ENCODE data around the gene SNRNP200. TPM values are rescaled to one million over a fixed set of nuclear protein-coding genes. Genes with fewer than 3 reads are reported as not detected.

Gene SNRNP200
- total RNA-seq, 1 donor, result 44.2 TPM

DNA sequence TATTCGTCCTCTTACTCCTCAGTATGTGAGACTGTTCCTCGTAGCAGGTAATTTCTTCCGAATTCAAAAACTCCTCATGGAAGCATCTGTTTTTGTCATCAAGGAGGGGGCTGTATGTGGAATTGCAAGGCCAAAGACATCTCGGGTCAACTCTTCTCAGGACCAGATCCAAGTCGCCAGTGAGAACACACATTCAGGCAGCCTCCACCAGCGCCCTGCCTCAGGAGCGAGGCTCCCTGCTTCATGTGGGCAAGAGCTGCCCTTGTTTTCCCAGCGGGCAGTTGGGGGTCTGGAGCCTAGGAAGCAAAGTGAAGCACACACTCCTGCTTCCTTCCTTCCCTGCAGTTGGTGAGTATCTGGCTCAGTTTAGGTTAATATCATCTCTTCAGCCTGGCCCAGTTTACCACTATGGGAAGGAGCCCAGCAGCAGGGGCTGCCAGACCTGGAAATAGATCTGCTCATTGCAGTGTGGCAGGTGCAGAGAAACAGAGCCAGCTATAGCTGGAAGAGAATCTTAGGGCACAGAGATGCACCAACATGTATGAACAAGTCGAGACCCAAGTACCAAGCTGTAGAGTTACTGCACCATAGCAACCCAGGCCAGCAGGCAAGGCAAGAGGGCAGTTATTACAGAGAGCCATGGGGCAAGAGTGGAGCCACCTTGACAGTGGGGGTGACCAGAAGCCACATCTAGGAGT is 64.9 kb downstream of the SNRNP200 start:
- no peak overlapping the region for H3K4me2 ChIP-seq (ENCODE audit: insufficient read depth, low read length)
- no peaks in the 10 kb centered on the region for H4K20me1 ChIP-seq (ENCODE audit: insufficient read depth, low read length)
- DNase-seq (ENCODE audit: insufficient read length, low spot score, missing footprints), result no peak
- H3K79me2 ChIP-seq (ENCODE audit: insufficient read depth, low read length), result no peaks in the 10 kb centered on the region
- no peak overlapping the region for H3K4me3 ChIP-seq (ENCODE audit: insufficient read depth, low read length)
- H3K36me3 ChIP-seq (ENCODE audit: insufficient read depth, low read length), result no peaks in the 10 kb centered on the region
- no peaks in the 10 kb centered on the region for H3K27me3 ChIP-seq (ENCODE audit: insufficient read depth, low read length)
- H3K9me3 ChIP-seq (ENCODE audit: low read depth, low read length), result no peaks in the 10 kb centered on the region
- no peak overlapping the region for H2AFZ ChIP-seq (ENCODE audit: low read length)
- TF ChIP-seq, protein P1, sequence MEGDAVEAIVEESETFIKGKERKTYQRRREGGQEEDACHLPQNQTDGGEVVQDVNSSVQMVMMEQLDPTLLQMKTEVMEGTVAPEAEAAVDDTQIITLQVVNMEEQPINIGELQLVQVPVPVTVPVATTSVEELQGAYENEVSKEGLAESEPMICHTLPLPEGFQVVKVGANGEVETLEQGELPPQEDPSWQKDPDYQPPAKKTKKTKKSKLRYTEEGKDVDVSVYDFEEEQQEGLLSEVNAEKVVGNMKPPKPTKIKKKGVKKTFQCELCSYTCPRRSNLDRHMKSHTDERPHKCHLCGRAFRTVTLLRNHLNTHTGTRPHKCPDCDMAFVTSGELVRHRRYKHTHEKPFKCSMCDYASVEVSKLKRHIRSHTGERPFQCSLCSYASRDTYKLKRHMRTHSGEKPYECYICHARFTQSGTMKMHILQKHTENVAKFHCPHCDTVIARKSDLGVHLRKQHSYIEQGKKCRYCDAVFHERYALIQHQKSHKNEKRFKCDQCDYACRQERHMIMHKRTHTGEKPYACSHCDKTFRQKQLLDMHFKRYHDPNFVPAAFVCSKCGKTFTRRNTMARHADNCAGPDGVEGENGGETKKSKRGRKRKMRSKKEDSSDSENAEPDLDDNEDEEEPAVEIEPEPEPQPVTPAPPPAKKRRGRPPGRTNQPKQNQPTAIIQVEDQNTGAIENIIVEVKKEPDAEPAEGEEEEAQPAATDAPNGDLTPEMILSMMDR (IDR thresholded peaks at IDR 0.05; ENCODE audit: extremely low read depth, low read depth, low read length), result no peak
- H3K4me1 ChIP-seq (ENCODE audit: insufficient read depth, low read length), result peaks cover 16% of the 10 kb centered on the region
- no peak overlapping the region for H3K27ac ChIP-seq (ENCODE audit: low read depth, low read length)

DNA sequence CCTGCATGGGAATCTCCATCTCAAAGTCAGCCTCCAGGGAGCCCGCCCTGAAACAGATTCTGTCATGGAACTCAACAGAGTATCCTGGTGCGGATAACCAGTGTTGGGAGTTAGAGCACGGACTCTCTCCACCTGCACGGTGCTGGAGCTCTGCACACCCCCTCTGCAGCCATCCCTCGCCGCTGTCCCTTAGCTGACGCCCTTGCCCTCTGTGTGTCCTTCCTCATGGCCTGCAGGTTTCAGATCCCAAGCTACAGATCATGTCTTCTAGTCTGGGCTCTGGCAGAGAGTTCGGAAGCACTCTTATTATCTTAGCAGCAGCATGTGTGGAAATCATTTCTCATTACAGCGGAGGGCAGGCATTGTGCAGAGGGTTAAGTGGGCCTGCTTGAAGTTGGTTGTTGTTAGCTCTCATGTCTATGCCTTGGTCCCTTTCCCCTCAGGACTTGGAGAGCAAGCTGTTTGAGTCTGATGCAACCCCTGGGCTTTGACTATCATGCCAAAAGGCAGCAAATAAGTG is 65.5 kb downstream of the SNRNP200 start:
- H3K79me2 ChIP-seq (ENCODE audit: insufficient read depth, low read length), result no peaks in the 10 kb centered on the region
- H3K27ac ChIP-seq (ENCODE audit: low read depth, low read length), result no peak overlapping the region

DNA sequence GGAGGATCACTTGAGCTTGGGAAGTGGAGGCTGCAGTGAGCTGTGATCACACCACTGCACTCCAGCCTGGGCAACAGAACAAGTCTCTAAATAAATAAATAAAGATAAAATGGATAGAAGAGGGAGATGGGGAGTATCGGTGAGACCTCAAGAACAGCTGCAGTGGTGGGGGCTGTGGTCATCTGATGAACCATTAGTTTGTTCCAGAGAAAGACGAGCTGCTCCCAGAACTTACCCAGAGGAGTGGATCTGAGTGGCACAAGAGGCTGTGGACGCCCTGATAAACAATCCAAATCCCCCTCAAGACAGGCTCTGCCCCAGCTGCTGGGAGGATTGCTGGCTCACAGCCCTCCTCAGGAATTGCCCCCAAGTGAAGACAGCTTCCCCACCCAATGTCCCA is 66.3 kb downstream of the SNRNP200 start:
- TF ChIP-seq, protein P1 (IDR thresholded peaks at IDR 0.05; ENCODE audit: extremely low read depth, low read depth, low read length), result no peak
- peaks cover 16% of the 10 kb centered on the region for H3K4me1 ChIP-seq (ENCODE audit: insufficient read depth, low read length)
- H4K20me1 ChIP-seq (ENCODE audit: insufficient read depth, low read length), result no peaks in the 10 kb centered on the region
- H2AFZ ChIP-seq (ENCODE audit: low read length), result no peak overlapping the region
- no peak overlapping the region for H3K27ac ChIP-seq (ENCODE audit: low read depth, low read length)
- H3K79me2 ChIP-seq (ENCODE audit: insufficient read depth, low read length), result no peaks in the 10 kb centered on the region
- no peaks in the 10 kb centered on the region for H3K27me3 ChIP-seq (ENCODE audit: insufficient read depth, low read length)
- H3K4me2 ChIP-seq (ENCODE audit: insufficient read depth, low read length), result no peak overlapping the region
- H3K4me3 ChIP-seq (ENCODE audit: insufficient read depth, low read length), result no peak overlapping the region
- no peaks in the 10 kb centered on the region for H3K36me3 ChIP-seq (ENCODE audit: insufficient read depth, low read length)
- DNase-seq (ENCODE audit: insufficient read length, low spot score, missing footprints), result no peak
- no peaks in the 10 kb centered on the region for H3K9me3 ChIP-seq (ENCODE audit: low read depth, low read length)

More for the DNA sequence above, 65.5 kb downstream of the SNRNP200 start:
- TF ChIP-seq, protein P1 (IDR thresholded peaks at IDR 0.05; ENCODE audit: extremely low read depth, low read depth, low read length), result no peak
- Histone ChIP-seq H4K20me1 (ENCODE audit: insufficient read depth, low read length) (no peaks in the 10 kb centered on the region), H3K4me1 (ENCODE audit: insufficient read depth, low read length) (peaks cover 16% of the 10 kb centered on the region), H3K27me3 (ENCODE audit: insufficient read depth, low read length) (no peaks in the 10 kb centered on the region), H3K4me3 (ENCODE audit: insufficient read depth, low read length) (no peak overlapping the region), H3K4me2 (ENCODE audit: insufficient read depth, low read length) (no peak overlapping the region), H3K36me3 (ENCODE audit: insufficient read depth, low read length) (no peaks in the 10 kb centered on the region), H2AFZ (ENCODE audit: low read length) (no peak overlapping the region), H3K9me3 (ENCODE audit: low read depth, low read length) (no peaks in the 10 kb centered on the region)
- DNase-seq (ENCODE audit: insufficient read length, low spot score, missing footprints), result no peak

DNA sequence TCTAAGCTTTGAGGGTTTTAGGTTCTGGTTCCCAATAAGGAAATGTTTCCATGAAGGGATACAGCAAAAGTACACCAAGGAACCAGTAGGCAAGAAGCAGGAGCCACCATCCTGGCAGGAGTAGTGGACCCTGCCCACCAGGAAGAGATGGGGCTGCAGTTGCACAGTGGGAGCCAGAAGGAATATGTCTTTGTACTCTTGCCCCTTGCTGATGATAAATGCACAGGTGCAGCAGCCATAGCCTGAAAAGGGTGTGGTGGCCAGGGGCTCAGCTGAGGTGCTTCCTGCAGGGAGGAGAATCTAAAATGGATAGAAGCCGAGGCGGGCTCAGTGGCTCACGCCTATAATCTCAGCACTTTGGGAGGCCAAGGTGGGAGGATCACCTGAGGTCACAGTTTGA is 67.1 kb downstream of the SNRNP200 start:
- Histone ChIP-seq H3K36me3 (ENCODE audit: insufficient read depth, low read length) (no peaks in the 10 kb centered on the region), H3K9me3 (ENCODE audit: low read depth, low read length) (no peaks in the 10 kb centered on the region), H3K79me2 (ENCODE audit: insufficient read depth, low read length) (no peaks in the 10 kb centered on the region), H3K4me3 (ENCODE audit: insufficient read depth, low read length) (no peak overlapping the region), H2AFZ (ENCODE audit: low read length) (no peak overlapping the region), H3K4me1 (ENCODE audit: insufficient read depth, low read length) (peaks cover 16% of the 10 kb centered on the region), H4K20me1 (ENCODE audit: insufficient read depth, low read length) (peaks cover 3% of the 10 kb centered on the region), H3K27me3 (ENCODE audit: insufficient read depth, low read length) (no peaks in the 10 kb centered on the region), H3K4me2 (ENCODE audit: insufficient read depth, low read length) (no peak overlapping the region), H3K27ac (ENCODE audit: low read depth, low read length) (no peak overlapping the region)
- TF ChIP-seq, protein P1 (IDR thresholded peaks at IDR 0.05; ENCODE audit: extremely low read depth, low read depth, low read length), result no peak
- DNase-seq (ENCODE audit: insufficient read length, low spot score, missing footprints), result no peak
